Ectodermal cell (in vitro differentiated cells): ENCODE results near the gene IGSF3.
"Not testable (repeated sequence)": the region's sequence is repeated elsewhere in the genome, so short reads cannot be mapped to it uniquely, and the experiment has no call there.

Experiments
- H3K27ac ChIP-seq: 2 replicates; pipeline ENCODE4 v1.7.0; 2013; ENCODE audit warnings: mild to moderate bottlenecking, low read depth, low read length; ENCODE audit not compliant: insufficient read depth, poor library complexity, severe bottlenecking
- H3K27me3 ChIP-seq: 2 replicates; pipeline ENCODE4 v1.7.0; 2013; ENCODE audit warnings: mild to moderate bottlenecking, low read length; ENCODE audit not compliant: insufficient read depth, control insufficient read depth, poor library complexity, severe bottlenecking
- H3K36me3 ChIP-seq: one replicate; pipeline ENCODE4 v1.7.0; 2013; ENCODE audit warnings: low read length; ENCODE audit not compliant: control insufficient read depth, insufficient read depth
- H3K4me1 ChIP-seq: one replicate; pipeline ENCODE4 v1.7.0; 2013; ENCODE audit warnings: low read length; ENCODE audit not compliant: control insufficient read depth, insufficient read depth
- H3K4me3 ChIP-seq: 2 replicates; pipeline ENCODE4 v1.7.0; 2013; ENCODE audit warnings: low read depth, low read length, control low read depth; ENCODE audit not compliant: insufficient read depth
- H3K9me3 ChIP-seq: 2 replicates; pipeline ENCODE4 v1.7.0; 2013; ENCODE audit warnings: mild to moderate bottlenecking, low read length, moderate library complexity; ENCODE audit not compliant: control insufficient read depth
- WGBS, 2 experiments: methylation state at CpG; one replicate each; pipeline ENCODE4 v1.1.7; 2013; ENCODE audit warnings: missing lambda C conversion rate in 2 of 2; 5-methylcytosine and 5-hydroxymethylcytosine counted together

Gene IGSF3

GRCh38 chr1:116621756-116622155 lies 45.8 kb downstream of the IGSF3 start:
- not testable (repeated sequence) for H3K4me1 ChIP-seq

DNA sequence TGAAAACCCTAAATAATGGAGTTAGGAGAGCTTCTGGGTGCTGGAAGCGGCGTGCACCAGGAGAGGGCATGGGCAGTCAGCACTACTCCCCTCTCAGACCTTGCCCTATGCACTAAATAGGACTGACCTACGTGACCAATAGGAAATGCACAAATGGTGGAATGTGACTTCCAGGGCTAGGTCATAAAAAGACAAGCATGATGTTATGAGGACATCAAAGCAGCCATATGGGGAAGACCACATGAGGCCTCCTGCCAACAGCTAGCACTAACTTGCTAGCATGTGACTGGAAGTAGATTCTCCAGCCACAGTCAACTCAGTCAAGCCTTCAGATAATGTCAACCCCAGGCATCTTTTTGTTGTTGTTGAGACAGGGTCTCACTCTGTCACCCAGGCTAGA lies 47.1 kb downstream of the IGSF3 start:
- WGBS, 2 experiments: 94 to 100% methylated on average over 1 to 3 of the region's 3 CpGs
- not testable (repeated sequence) for H3K36me3 ChIP-seq, H3K4me3 ChIP-seq, H3K4me1 ChIP-seq, H3K9me3 ChIP-seq, H3K27me3 ChIP-seq, H3K27ac ChIP-seq

More at GRCh38 chr1:116621756-116622155, 45.8 kb downstream of the IGSF3 start:
- not testable (repeated sequence) for H3K9me3 ChIP-seq, H3K4me3 ChIP-seq, H3K27ac ChIP-seq, H3K27me3 ChIP-seq, H3K36me3 ChIP-seq
- WGBS, 2 experiments: 85 to 90% methylated on average over 2 of the region's 2 CpGs

DNA sequence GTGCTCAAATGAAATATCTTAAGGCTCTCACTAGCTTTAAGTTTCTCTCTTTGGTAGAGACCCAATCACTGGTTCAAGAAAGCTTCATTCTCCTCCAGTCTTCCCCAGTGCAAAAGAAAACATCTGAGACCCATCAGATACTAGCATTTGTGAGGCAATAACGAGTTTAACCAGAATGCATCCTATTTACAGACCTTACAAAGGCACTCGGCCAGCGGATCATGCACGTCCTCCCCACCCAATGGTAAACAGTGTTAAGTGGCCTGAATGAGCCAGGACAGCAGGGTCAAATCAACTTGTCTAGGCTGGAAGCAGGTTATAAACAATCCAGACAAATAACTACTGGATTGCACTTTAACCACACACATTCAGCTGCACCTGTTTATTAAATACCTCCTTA lies 48.4 kb downstream of the IGSF3 start:
- not testable (repeated sequence) for H3K27ac ChIP-seq, H3K4me3 ChIP-seq, H3K27me3 ChIP-seq, H3K36me3 ChIP-seq, H3K9me3 ChIP-seq, H3K4me1 ChIP-seq
- 34 to 52% methylated on average over 4 of the region's 4 CpGs for WGBS, 2 experiments

- 91 to 95% methylated on average over 5 of the region's 5 CpGs for WGBS, 2 experiments
- not testable (repeated sequence) for H3K36me3 ChIP-seq, H3K4me3 ChIP-seq, H3K9me3 ChIP-seq, H3K4me1 ChIP-seq, H3K27ac ChIP-seq, H3K27me3 ChIP-seq
Observed at GRCh38 chr1:116617808-116618207, 49.7 kb downstream of the IGSF3 start.

DNA sequence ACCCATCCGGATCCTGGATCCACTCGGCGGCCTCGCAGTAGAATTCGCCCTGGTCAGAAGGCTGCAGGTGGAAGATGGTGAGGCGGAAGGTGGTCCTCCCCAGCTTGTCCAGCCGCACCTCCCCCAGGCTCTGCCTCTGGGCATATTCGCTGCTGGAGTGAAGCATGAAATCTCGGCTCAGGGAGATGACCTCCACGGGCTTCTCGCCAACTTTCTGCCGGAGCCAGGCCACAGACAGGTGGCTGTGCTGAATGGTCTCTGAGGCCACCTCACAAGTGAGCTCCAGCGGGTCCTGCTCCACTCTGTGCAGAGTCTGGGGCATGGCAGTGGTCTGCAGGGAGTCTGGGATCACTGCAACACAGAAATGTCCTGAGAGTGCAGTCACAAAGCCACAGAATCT lies 53.7 kb downstream of the IGSF3 start:
- WGBS, 2 experiments: 94 to 96% methylated on average over 13 of the region's 13 CpGs
- H3K27ac ChIP-seq, H3K27me3 ChIP-seq, H3K9me3 ChIP-seq, H3K36me3 ChIP-seq, H3K4me1 ChIP-seq, H3K4me3 ChIP-seq: not testable (repeated sequence)

- not testable (repeated sequence) for H3K4me1 ChIP-seq, H3K27ac ChIP-seq, H3K36me3 ChIP-seq, H3K9me3 ChIP-seq, H3K4me3 ChIP-seq, H3K27me3 ChIP-seq
- 88 to 91% methylated on average over 6 of the region's 6 CpGs for WGBS, 2 experiments
Observed at GRCh38 chr1:116609801-116610371, 57.6 kb downstream of the IGSF3 start.

DNA sequence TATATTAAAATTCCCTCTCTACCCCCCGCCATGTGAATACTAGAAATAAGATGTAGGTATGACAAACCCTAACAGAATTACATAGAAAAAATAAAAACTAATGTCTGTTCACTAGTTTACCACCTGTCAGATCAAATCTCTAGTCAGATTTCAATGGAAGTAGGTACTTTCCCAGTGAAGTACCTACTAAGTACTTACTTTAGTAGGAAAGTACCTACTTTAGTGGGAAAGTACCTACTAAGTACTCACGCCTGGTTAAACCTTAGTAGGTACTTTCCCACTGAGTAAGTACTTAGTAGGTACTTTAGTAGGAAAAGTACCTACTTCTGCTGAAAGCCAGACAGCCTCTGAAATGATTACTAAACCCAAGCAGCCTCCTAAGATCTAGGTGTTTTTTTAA lies 58.7 kb downstream of the IGSF3 start:
- 95% methylated on average over 2 of the region's 2 CpGs; no CpG with 5 or more reads in 1 of the 2 experiments for WGBS, 2 experiments
- not testable (repeated sequence) for H3K27ac ChIP-seq, H3K27me3 ChIP-seq, H3K4me3 ChIP-seq, H3K36me3 ChIP-seq, H3K9me3 ChIP-seq, H3K4me1 ChIP-seq

- H3K4me3 ChIP-seq, H3K27ac ChIP-seq, H3K4me1 ChIP-seq, H3K9me3 ChIP-seq, H3K36me3 ChIP-seq, H3K27me3 ChIP-seq: not testable (repeated sequence)
- WGBS, 2 experiments: 89 to 91% methylated on average over 10 to 12 of the region's 12 CpGs
Observed at GRCh38 chr1:116608151-116608550, 59.4 kb downstream of the IGSF3 start.

DNA sequence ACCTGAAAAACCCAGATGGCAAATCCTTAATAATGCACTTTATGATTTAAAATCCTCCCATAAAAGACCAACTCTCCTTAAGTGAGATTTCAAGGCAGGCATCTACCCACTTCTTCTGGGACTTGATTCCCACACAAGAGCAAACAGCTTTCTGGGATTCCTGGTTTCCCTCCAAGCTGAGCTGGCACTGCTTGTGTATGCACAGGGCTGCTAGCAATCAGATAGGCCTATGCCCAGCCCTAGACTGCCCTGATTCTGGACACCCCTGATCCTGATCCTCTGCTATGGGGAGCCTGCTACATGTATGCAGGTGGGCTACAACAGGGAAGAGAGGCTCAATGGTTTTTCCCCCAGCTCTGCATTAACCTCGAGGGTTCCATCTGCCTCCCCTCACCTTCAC lies 60.1 kb downstream of the IGSF3 start:
- H3K27me3 ChIP-seq, H3K27ac ChIP-seq, H3K4me1 ChIP-seq, H3K36me3 ChIP-seq, H3K9me3 ChIP-seq, H3K4me3 ChIP-seq: not testable (repeated sequence)
- 92 to 100% methylated on average over 1 of the region's 1 CpG for WGBS, 2 experiments

GRCh38 chr1:116606067-116606466 lies 61.5 kb downstream of the IGSF3 start:
- H3K36me3 ChIP-seq, H3K4me3 ChIP-seq, H3K27me3 ChIP-seq, H3K4me1 ChIP-seq, H3K27ac ChIP-seq, H3K9me3 ChIP-seq: not testable (repeated sequence)
- WGBS, 2 experiments: 94 to 96% methylated on average over 5 to 6 of the region's 8 CpGs

- Histone ChIP-seq H3K27me3 (no peaks in the 10 kb centered on the region), H3K36me3 (no peaks in the 10 kb centered on the region), H3K9me3 (no peaks in the 10 kb centered on the region), H3K4me1 (no peaks in the 10 kb centered on the region), H3K27ac (no peak overlapping the region), H3K4me3 (no peak overlapping the region)
- 88 to 92% methylated on average over 1 of the region's 1 CpG for WGBS, 2 experiments
Observed at GRCh38 chr1:116605315-116605714, 62.2 kb downstream of the IGSF3 start.
